SU-DHL-6 (cell line): ENCODE measurements around the gene LETM1.

ENCODE experiments used
- H2AFZ ChIP-seq: fragments of 200-600 bp; sonication (generic); 2 replicates; pipeline ENCODE4 v1.6.1; 2014; ENCODE audit warnings: low read depth, mild to moderate bottlenecking, moderate library complexity, mixed read lengths, antibody characterized with exemption, low read length; ENCODE audit not compliant: severe bottlenecking
- H3F3A ChIP-seq: fragments of 200-600 bp; shearing (Covaris generic); 2 replicates; pipeline ENCODE4 v1.6.0; 2016; ENCODE audit warnings: antibody characterized with exemption, mild to moderate bottlenecking; ENCODE audit not compliant: insufficient read depth
- H3K27ac ChIP-seq: fragments of 200-600 bp; sonication (generic); 2 replicates; pipeline ENCODE4 v1.5.1; 2016; ENCODE audit warnings: low read depth, mild to moderate bottlenecking, low read length, moderate library complexity, mixed read lengths
- H3K27me3 ChIP-seq: fragments of 200-600 bp; sonication (generic), shearing (Covaris generic); 2 replicates; pipeline ENCODE4 v1.6.0; 2014; ENCODE audit warnings: mild to moderate bottlenecking, low read length
- H3K36me3 ChIP-seq: fragments of 200-600 bp; sonication (generic); 2 replicates; pipeline ENCODE4 v1.6.1; 2014; ENCODE audit warnings: mild to moderate bottlenecking, low read length, mixed read lengths
- H3K4me2 ChIP-seq: fragments of 300-600, 200-600 bp; shearing (Covaris generic), sonication (generic); 2 replicates; pipeline ENCODE4 v1.6.0; 2014; ENCODE audit warnings: low read length, low read depth, mild to moderate bottlenecking; ENCODE audit not compliant: poor library complexity, severe bottlenecking
- H3K4me3 ChIP-seq: fragments of 200-600 bp; sonication (generic); 2 replicates; pipeline ENCODE4 v1.5.1; 2014; ENCODE audit warnings: antibody characterized with exemption, low read length, mild to moderate bottlenecking, mixed read lengths; ENCODE audit not compliant: insufficient read depth, poor library complexity, severe bottlenecking
- H3K79me2 ChIP-seq: fragments of 200-600 bp; sonication (generic); 2 replicates; pipeline ENCODE4 v1.6.1; 2014; ENCODE audit warnings: mild to moderate bottlenecking, low read length, moderate library complexity; ENCODE audit not compliant: insufficient read depth
- H3K9ac ChIP-seq: fragments of 200-600 bp; sonication (generic); 2 replicates; pipeline ENCODE4 v1.7.0; 2014; ENCODE audit warnings: mild to moderate bottlenecking, low read length
- H3K9me2 ChIP-seq: fragments of 200-600 bp; sonication (generic); replicated peaks from 2 replicates; pipeline ENCODE4 v1.6.1; 2014; ENCODE audit warnings: low read length; ENCODE audit not compliant: insufficient read depth
- H3K9me3 ChIP-seq: fragments of 200-600 bp; sonication (generic); 2 replicates; pipeline ENCODE4 v1.6.1; 2014; ENCODE audit warnings: low read length, mixed read lengths; ENCODE audit not compliant: insufficient read depth
- H4K20me1 ChIP-seq: fragments of 200-600 bp; sonication (generic); 2 replicates; pipeline ENCODE4 v1.6.1; 2014; ENCODE audit warnings: low read depth, mild to moderate bottlenecking, antibody characterized with exemption, low read length, moderate library complexity, mixed read lengths
- EZH2phosphoT487 ChIP-seq: fragments of 200-600 bp; sonication (generic), shearing (Covaris generic); conservative IDR thresholded peaks from 2 replicates; pipeline ENCODE4 v1.6.1; 2018; ENCODE audit warnings: mild to moderate bottlenecking, antibody characterized with exemption, low read length, moderate library complexity, mixed read lengths
- TF ChIP-seq, protein P1 (sequence below): fragments of 200-600 bp; sonication (generic); IDR thresholded peaks from one replicate; pipeline ENCODE4 v1.5.1; 2017; ENCODE audit warnings: antibody characterized with exemption, mild to moderate bottlenecking, low read length, moderate library complexity; ENCODE audit not compliant: insufficient read depth, poor library complexity, severe bottlenecking

Gene LETM1

DNA sequence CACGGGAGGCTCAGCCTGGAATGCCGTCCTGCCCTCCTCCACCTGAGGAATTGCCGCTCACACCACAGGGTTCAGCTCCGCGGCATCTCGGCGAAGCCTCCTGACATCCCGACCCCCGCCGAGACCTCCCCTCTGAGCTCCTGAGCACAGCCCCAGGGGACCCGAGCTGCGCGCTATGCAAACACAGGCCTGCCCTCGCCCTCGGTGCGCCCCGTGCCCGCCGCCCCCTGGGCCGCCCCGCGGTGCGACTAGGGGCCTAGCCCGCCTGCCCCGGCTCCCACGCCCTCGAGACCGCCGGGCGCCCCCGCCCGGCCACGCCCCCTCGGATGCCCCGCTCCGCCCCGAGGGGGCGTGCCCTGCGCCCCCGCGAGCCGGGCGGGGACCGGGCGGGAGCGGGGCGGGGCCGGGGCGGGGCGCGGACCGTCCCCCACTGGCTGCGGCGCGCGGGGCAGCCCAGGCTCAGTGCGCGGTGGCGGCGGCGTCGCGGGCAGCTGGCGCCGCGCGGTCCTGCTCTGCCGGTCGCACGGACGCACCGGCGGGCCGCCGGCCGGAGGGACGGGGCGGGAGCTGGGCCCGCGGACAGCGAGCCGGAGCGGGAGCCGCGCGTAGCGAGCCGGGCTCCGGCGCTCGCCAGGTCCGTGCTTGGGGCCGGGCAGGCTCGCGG lies 63.0 kb downstream of the LETM1 start, which contains the start of gene FGFR3:
TSS of gene FGFR3 (plus strand) at position 462 of the 664 bp plus-strand sequence. CDS start 642 bp downstream, outside the sequence.
- no peaks in the 10 kb centered on the region for H3K9me3 ChIP-seq
- no peak within 1 kb of the TSS for H3K27ac ChIP-seq
- H3K36me3 ChIP-seq = no peaks in the 10 kb centered on the region
- no peak within 1 kb of the TSS for H3K9ac ChIP-seq
- H3F3A ChIP-seq = no peaks in the 10 kb centered on the region
- H3K27me3 ChIP-seq = no peaks in the 10 kb centered on the region
- H4K20me1 ChIP-seq = no peaks in the 10 kb centered on the region
- no peak within 1 kb of the TSS for H2AFZ ChIP-seq
- H3K79me2 ChIP-seq = no peaks in the 10 kb centered on the region
- peak within 1 kb of the TSS; percentile 20 for H3K4me2 ChIP-seq
- TF ChIP-seq EZH2phosphoT487 = no peak
- TF ChIP-seq, protein P1, sequence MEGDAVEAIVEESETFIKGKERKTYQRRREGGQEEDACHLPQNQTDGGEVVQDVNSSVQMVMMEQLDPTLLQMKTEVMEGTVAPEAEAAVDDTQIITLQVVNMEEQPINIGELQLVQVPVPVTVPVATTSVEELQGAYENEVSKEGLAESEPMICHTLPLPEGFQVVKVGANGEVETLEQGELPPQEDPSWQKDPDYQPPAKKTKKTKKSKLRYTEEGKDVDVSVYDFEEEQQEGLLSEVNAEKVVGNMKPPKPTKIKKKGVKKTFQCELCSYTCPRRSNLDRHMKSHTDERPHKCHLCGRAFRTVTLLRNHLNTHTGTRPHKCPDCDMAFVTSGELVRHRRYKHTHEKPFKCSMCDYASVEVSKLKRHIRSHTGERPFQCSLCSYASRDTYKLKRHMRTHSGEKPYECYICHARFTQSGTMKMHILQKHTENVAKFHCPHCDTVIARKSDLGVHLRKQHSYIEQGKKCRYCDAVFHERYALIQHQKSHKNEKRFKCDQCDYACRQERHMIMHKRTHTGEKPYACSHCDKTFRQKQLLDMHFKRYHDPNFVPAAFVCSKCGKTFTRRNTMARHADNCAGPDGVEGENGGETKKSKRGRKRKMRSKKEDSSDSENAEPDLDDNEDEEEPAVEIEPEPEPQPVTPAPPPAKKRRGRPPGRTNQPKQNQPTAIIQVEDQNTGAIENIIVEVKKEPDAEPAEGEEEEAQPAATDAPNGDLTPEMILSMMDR = no peak
- H3K9me2 ChIP-seq = no peaks in the 10 kb centered on the region
- no peak within 1 kb of the TSS for H3K4me3 ChIP-seq

DNA sequence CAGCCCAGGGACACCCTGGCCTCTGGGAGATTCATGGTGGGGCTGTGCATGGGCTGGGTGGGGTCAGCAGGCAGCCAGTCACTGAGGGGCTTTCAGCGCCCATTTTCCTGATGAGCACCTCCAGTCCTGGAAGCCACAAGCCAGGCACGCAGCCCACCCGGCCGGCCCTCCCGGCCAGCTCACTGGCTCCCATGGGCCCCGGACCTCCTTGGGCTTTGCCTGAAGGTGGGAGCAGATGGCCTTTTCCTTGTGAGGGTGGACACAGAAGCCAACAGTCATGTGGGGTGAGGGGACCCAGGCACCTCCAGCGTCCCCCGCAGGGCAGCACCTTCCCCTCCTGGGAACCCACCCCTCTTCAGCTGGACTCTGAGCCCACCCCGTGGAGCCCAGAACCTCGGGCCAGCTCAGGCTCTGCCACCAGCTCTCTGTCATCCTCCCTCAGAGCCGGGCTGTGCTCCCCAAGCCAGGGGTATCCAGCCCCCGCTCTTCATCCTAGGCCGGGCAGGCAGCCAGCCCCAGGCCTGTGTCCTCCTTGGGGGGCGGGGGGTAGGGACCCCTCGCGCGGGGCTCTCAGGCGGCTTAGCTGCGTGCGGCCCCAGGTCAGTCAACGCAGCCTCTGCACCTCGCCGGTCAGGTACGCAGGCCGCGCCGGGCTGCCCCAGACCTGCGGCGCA lies 63.7 kb downstream of the LETM1 start:
- H2AFZ ChIP-seq = no peak overlapping the region
- no peaks in the 10 kb centered on the region for H4K20me1 ChIP-seq
- H3K4me2 ChIP-seq = no peak overlapping the region
- no peaks in the 10 kb centered on the region for H3K27me3 ChIP-seq
- TF ChIP-seq, protein P1 = no peak
- TF ChIP-seq EZH2phosphoT487 = no peak
- H3F3A ChIP-seq = no peaks in the 10 kb centered on the region
- H3K36me3 ChIP-seq = no peaks in the 10 kb centered on the region
- H3K9ac ChIP-seq = no peak overlapping the region
- no peaks in the 10 kb centered on the region for H3K79me2 ChIP-seq
- H3K9me2 ChIP-seq = no peaks in the 10 kb centered on the region
- no peaks in the 10 kb centered on the region for H3K9me3 ChIP-seq
- no peak overlapping the region for H3K27ac ChIP-seq
- no peak overlapping the region for H3K4me3 ChIP-seq

DNA sequence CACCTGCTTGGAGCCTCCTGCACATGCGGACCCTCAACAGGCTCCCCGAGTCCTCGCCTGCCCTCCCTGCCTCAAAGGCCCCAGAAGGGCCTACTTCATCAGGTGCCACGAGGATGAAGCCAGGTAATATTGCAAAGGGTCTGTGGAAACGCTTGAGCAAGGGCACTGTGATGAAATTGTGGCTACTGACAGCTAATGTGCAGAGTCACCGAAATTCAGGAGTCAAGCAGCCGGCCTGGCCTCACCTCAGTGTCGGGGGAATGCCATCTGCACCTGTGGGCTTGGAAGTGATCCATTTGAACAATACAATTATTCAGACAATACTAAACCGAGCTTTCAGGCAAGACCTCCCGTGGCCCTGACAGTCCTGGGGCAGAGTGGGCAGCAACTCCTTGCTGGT lies 66.0 kb downstream of the LETM1 start:
- Histone ChIP-seq H3K9me3 (no peaks in the 10 kb centered on the region), H3K79me2 (no peaks in the 10 kb centered on the region)

More for the DNA sequence above, 66.0 kb downstream of the LETM1 start:
- H3K9me2 ChIP-seq = no peaks in the 10 kb centered on the region
- H3K36me3 ChIP-seq = no peaks in the 10 kb centered on the region
- TF ChIP-seq, protein P1 = no peak
- TF ChIP-seq EZH2phosphoT487 = no peak
- H3K27ac ChIP-seq = no peak overlapping the region
- no peak overlapping the region for H2AFZ ChIP-seq
- H3K4me2 ChIP-seq = no peak overlapping the region
- H3K4me3 ChIP-seq = no peak overlapping the region
- H3K9ac ChIP-seq = no peak overlapping the region
- H3F3A ChIP-seq = no peaks in the 10 kb centered on the region
- no peaks in the 10 kb centered on the region for H4K20me1 ChIP-seq
- H3K27me3 ChIP-seq = no peaks in the 10 kb centered on the region
